ENCODE data around the gene MOB3A.

GRCh38 chr19:2127758-2128157, 31.6 kb upstream of the MOB3A start:
- TF ChIP-seq GATA2 (IDR thresholded peaks at IDR 0.05; ENCODE audit: low read depth, low read length), result no peak
- no peak for TF ChIP-seq GATA3 (IDR thresholded peaks at IDR 0.05; ENCODE audit: low read depth, low read length)

Measured in SH-SY5Y (cell line).